GM12875 (cell line): Measurements from ENCODE around the gene PKDCC.

ENCODE experiments used
- H3K4me3 ChIP-seq: one replicate; pipeline ENCODE4 v1.5.1; 2011; ENCODE audit warnings: low read depth, low read length, control low read depth
- TF ChIP-seq, protein P1 (sequence below): IDR thresholded peaks from 2 replicates; pipeline ENCODE4 v1.5.1; 2011; ENCODE audit warnings: low read depth, mild to moderate bottlenecking, control low read depth, inconsistent platforms, low read length, moderate library complexity, borderline replicate concordance; ENCODE audit not compliant: insufficient read depth

PKDCC gene

DNA sequence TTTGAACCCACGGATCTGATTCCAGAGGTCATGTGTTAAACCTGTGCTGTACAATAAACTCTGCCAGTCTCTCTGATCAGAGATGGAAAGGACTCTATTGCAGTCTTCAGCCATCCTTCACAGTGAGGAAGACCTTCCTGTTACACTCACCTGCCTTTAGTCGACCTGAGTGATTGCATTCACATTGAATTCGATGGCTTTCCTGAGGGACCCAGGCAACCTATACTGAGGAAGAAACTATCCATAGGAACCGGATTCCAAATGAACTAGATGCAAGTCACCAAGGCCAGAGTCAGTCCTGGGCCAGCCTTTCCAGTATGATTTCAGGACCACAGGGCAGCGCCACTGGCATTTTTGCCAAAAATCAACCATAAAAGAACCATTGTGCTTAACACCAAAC, 56.8 kb downstream of the PKDCC start:
- TF ChIP-seq, protein P1, sequence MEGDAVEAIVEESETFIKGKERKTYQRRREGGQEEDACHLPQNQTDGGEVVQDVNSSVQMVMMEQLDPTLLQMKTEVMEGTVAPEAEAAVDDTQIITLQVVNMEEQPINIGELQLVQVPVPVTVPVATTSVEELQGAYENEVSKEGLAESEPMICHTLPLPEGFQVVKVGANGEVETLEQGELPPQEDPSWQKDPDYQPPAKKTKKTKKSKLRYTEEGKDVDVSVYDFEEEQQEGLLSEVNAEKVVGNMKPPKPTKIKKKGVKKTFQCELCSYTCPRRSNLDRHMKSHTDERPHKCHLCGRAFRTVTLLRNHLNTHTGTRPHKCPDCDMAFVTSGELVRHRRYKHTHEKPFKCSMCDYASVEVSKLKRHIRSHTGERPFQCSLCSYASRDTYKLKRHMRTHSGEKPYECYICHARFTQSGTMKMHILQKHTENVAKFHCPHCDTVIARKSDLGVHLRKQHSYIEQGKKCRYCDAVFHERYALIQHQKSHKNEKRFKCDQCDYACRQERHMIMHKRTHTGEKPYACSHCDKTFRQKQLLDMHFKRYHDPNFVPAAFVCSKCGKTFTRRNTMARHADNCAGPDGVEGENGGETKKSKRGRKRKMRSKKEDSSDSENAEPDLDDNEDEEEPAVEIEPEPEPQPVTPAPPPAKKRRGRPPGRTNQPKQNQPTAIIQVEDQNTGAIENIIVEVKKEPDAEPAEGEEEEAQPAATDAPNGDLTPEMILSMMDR: no peak
- no peak overlapping the region for H3K4me3 ChIP-seq

DNA sequence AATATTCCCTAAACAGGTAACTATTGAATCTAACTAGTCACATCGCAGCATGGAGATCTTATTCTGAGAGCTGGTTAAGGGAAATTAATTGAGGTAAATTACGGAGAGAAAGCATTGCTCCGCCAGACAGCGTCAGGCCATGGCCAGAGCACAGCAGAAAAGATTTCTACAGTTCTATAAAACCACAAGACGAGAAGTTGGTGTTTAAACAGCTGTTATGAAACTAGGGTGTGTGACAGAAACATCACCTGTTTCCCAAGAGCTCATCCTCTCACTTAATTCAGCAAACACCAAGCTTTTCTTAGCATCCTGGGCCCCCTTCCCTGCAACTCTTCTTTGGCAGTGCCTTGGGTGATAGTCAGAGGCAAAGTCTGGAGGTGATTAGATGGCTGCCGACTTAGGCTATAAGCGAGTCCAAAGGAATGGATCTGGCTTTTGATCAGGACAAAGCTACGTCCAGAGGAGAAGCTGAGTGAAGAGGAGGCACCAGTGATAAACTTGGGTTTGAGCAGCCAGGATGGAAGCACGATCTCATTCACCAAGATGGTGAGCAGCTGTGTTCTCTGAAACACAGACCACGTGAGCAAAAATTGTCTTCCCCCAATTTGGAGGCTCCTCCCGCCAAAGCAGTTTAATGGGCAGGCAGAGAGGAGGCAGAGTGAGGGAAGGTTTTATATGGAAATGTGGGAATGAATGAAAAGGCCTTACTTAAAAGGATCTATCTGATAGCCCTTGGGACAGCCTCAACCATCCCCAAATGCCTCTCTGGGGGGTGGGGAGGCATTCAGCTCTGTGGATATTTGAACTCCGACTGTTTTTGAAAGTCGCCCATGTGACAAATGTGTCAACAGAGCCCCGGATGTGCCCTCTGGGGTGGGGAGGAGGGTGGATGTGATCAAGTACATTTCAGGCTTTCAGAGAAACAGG, 57.8 kb downstream of the PKDCC start:
- no peak overlapping the region for H3K4me3 ChIP-seq
- TF ChIP-seq, protein P1: no peak

DNA sequence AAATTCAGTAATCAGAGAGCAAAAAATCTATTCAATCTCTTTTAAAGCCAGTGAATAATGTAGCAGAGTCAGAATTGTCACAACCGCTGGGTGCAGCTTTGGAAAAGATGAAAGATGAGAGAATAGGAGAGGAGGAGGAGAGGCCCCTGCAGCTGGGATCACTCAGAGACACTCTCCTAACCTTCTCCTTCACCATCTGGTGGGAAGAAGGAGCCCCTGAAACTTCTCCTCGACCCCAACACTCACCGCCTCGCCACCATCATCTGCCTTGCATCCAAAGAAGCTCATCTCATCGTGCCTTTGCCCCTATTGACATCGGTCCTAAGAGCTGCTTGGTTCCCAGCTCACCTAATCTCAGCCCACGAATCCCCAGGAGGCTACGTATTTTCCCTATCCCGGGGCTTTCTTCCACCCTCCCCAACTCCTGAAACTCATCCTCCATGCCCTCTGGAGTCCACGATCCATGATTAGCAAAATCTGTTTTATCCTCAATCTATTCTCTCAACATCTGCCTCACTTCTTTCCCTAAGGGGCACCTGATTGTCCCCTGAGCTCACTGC, 58.5 kb downstream of the PKDCC start:
- TF ChIP-seq, protein P1: no peak
- H3K4me3 ChIP-seq: no peak overlapping the region

DNA sequence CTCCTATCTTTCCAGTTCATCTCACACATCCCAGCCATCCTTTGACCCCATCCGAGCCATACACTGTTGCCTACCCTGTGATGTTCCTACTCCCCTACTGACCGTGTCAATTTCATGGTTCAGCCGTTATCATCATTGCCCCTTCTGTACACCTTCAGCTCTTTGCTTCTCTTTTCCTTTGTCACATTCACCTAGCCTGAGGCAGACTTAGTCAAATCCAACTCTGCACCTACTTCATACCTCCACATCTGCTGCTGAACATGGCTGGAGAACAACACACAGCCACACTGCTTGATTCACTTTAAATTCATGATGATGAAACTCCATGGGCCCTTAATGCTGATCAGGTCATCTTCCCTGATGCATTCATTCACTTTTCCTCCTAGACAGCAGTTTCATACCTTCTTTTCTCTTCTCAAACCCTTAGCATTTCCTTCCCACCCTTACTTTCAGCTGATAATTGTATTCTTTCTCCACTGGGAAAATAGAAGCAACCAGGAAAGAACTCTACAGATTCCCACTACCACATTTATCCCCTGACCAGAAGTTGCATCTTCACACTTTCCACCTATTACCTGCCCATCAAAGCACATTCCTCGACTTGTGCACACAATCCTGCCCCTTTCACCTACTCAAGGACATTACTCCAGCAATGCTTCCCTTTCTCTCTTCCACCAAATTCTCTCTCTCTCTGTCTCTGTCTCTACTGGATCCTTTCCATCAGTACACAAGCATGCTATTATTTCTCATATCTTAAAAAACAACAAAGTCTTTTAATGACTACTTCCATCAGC, 59.6 kb downstream of the PKDCC start:
- H3K4me3 ChIP-seq: no peak overlapping the region
- TF ChIP-seq, protein P1: no peak
